GM12874 (cell line): ENCODE measurements around the gene ZFR2.

Experiments
- CTCF ChIP-seq: IDR thresholded peaks from 2 replicates; pipeline ENCODE4 v1.5.1; 2011; ENCODE audit warnings: low read depth, mild to moderate bottlenecking, control low read depth, low read length, moderate library complexity; ENCODE audit not compliant: insufficient read depth

ZFR2 gene

DNA sequence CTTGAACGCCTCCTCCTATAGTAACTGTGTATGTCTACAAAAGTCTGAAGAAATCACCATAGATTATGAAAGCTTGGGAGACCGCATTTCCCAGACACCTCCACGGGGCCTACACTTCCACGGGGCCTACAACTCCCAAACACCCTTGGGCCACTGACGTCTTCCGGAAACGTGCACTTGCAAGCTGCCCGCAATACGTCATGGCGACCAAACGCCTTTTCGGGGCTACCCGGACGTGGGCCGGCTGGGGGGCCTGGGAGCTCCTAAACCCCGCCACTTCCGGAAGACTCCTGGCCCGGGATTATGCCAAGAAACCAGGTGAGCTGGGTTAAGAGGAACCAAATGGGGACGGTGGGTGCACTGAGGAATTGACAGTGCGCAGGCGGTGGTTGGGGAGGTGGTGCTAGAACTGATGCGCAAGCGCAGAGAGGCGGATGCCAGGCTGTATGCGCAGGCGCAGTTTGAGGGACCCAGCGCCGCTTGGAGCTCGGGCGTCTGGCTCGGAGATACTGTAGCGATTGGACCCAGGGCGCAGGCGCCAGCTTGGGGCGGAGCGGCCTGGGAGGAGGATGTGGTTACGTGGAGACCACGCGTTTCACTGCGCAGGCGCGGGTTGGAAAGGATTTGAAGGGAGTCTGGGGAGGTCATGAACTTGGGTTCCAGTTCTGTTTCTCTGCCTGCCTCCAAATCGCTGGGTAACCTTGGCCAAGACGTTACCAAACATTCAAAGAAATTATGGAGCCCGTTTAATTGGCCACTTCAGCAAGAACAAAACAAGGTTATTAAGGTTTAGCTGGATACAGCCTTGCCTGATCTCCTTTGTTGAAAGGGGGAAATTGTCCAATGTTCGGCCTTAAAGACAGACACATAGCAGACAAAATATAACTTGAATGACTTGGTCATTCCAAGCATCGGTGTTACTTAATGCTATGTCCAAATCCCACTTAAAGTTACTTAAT, 106.1 kb downstream of the ZFR2 start, which contains the start of gene MRPL54:
TSS of gene MRPL54 (plus strand) at position 182 of the 959 bp plus-strand sequence. CDS start at position 201, 19 bp downstream.
- no peak for TF ChIP-seq CTCF

GRCh38 chr19:3762130-3762473, 106.7 kb downstream of the ZFR2 start:
- no peak for TF ChIP-seq CTCF

DNA sequence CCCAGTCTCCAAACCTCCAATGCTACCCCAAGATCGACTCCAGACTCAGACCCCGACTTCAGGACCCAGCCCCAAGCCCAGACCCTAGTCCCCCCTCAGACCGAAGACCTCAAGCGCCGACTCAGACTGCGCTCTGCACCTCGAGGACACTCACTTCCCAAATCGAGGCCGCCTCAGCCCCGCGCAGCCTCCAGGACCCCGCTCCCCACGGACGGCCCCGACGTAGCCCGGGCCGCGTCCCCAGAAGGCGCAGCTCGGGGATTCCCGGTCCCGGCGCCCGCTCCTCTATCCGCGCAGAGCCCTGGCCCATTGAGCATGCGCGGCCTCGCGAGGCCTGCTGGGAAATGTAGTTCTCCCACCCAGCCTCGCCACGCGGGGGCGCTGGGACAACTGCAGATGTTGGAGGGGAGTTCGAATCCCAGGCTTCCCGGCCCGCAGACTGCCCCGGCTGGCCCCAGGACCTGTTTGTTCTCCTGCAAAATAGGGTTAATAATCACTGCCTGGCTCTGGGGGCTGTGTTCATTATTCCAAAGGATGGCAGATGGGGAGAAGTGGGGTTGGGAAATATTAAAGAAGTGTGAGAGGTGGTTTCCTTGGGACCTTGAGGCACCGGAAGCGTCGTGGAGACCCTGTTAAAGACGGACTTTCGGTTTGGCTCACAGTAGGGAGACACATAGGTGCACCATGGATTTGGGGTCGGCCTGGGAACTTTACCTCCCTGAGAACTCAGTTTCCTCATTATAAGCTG, 107.3 kb downstream of the ZFR2 start, which contains the start of gene APBA3:
TSS of gene APBA3 (minus strand) at position 311 of the 748 bp plus-strand sequence. CDS start 1,428 bp downstream, outside the sequence.
- peak; percentile 74 for TF ChIP-seq CTCF

GRCh38 chr19:3760871-3761361, 107.9 kb downstream of the ZFR2 start:
- no peak for TF ChIP-seq CTCF

- TF ChIP-seq CTCF = no peak
Measured at GRCh38 chr19:3759482-3760254, 109.2 kb downstream of the ZFR2 start.
